Endothelial cell of umbilical vein (primary cell): ENCODE measurements around the gene EPO. TPM values are rescaled to one million over a fixed set of nuclear protein-coding genes. Genes with fewer than 3 reads are reported as not detected.
"Not testable (repeated sequence)": the region's sequence is repeated elsewhere in the genome, so short reads cannot be mapped to it uniquely, and the experiment has no call there.

ENCODE experiments used
- BruUV-seq: library from RNA; stranded (reverse); fragments of 400-500 nt; replicated peaks from 2 replicates; lab custom pipeline; 2021; lab: Mats Ljungman, UMichigan
- CTCF ChIA-PET: fragments of 300-600, 350-600 bp; sonication (Branson Sonifier 250); formaldehyde crosslinking; loops from one replicate; lab custom pipeline; 2021; ENCODE audit warnings: antibody characterized with exemption, inconsistent platforms; lab: Charles Lee
- POLR2A ChIA-PET: fragments of 300-600, 350-600 bp; sonication (Branson Sonifier 250); formaldehyde crosslinking; loops from one replicate; lab custom pipeline; 2021; ENCODE audit warnings: antibody characterized with exemption, inconsistent platforms; lab: Charles Lee
- DNase-seq: peaks from one replicate; pipeline ENCODE4 v3.0.0-alpha.2; 2011; ENCODE audit warnings: low read depth, low spot score
- FAIRE-seq: peaks from 2 replicates; lab custom pipeline; 2011; peaks lifted over from hg19 to GRCh38; lab: Jason Lieb, UNC
- H2AFZ ChIP-seq: 2 replicates; pipeline ENCODE4 v1.6.0; 2012; ENCODE audit warnings: low read depth, low read length, control low read depth, inconsistent platforms
- H3K27ac ChIP-seq: 2 replicates; pipeline ENCODE4 v1.5.1; 2011; ENCODE audit warnings: low read depth, mild to moderate bottlenecking, control low read depth, low read length, moderate library complexity; ENCODE audit not compliant: insufficient read depth
- H3K27me3 ChIP-seq, 2 experiments: 2 replicates each; pipeline versions ENCODE4 v1.6.0 to v1.6.1; 2011; ENCODE audit warnings: low read length in 2 of 2, mixed read lengths in 1 of 2; ENCODE audit not compliant: control insufficient read depth in 2 of 2, insufficient read depth in 2 of 2
- H3K36me3 ChIP-seq, 2 experiments: 2 replicates in 1 of 2; 3 replicates in 1 of 2; pipeline ENCODE4 v1.5.1; 2011; ENCODE audit warnings: low read length in 2 of 2, mild to moderate bottlenecking in 1 of 2, moderate library complexity in 1 of 2; ENCODE audit not compliant: control insufficient read depth in 2 of 2, insufficient read depth in 2 of 2; ENCODE audit errors: extremely low read depth in 1 of 2
- H3K4me1 ChIP-seq: 3 replicates; pipeline ENCODE4 v1.5.1; 2011; ENCODE audit warnings: mild to moderate bottlenecking, low read length; ENCODE audit not compliant: control insufficient read depth, insufficient read depth; ENCODE audit errors: extremely low read depth
- H3K4me2 ChIP-seq: 2 replicates; pipeline ENCODE4 v1.6.1; 2011; ENCODE audit warnings: low read length, control low read depth, mixed read lengths; ENCODE audit not compliant: insufficient read depth
- H3K4me3 ChIP-seq, 3 experiments: fragments of 200-600 bp in 1 of 3; sonication (generic), shearing (Covaris generic) in 1 of 3; replicated peaks in 1 of 3; 2 replicates each; pipeline ENCODE4 v1.5.1; 2011 to 2016; ENCODE audit warnings: control low read depth in 3 of 3, low read length in 3 of 3, mild to moderate bottlenecking in 2 of 3, inconsistent platforms in 1 of 3, low read depth in 1 of 3, moderate library complexity in 1 of 3; ENCODE audit not compliant: insufficient read depth in 1 of 3
- H3K79me2 ChIP-seq: 2 replicates; pipeline ENCODE4 v1.6.0; 2012; ENCODE audit warnings: low read length, inconsistent platforms; ENCODE audit not compliant: control insufficient read depth, insufficient read depth
- H3K9ac ChIP-seq: replicated peaks from 2 replicates; pipeline ENCODE3; 2011; ENCODE audit warnings: low read length, control low read depth; ENCODE audit not compliant: insufficient read depth; ENCODE audit errors: extremely low read depth
- H3K9me1 ChIP-seq: replicated peaks from 3 replicates; pipeline ENCODE4 v1.6.0; 2011; ENCODE audit warnings: mild to moderate bottlenecking, low read length; ENCODE audit not compliant: control insufficient read depth, insufficient read depth; ENCODE audit errors: extremely low read depth
- H3K9me3 ChIP-seq: replicated peaks from 2 replicates; pipeline ENCODE4 v1.5.1; 2012; ENCODE audit warnings: low read length, inconsistent platforms; ENCODE audit not compliant: control insufficient read depth, insufficient read depth
- H4K20me1 ChIP-seq: replicated peaks from 2 replicates; pipeline ENCODE3; 2011; ENCODE audit warnings: mild to moderate bottlenecking, low read length; ENCODE audit not compliant: control insufficient read depth, insufficient read depth; ENCODE audit errors: extremely low read depth
- CTCF ChIP-seq, 2 donors: IDR thresholded peaks; 1 replicate in 1 of 2; 2 replicates in 1 of 2; pipeline ENCODE4 v1.5.1; 2011; ENCODE audit warnings: low read length in 2 of 2, mild to moderate bottlenecking in 2 of 2, moderate library complexity in 2 of 2, control low read depth in 1 of 2, inconsistent platforms in 1 of 2, low read depth in 1 of 2; ENCODE audit not compliant: insufficient read depth in 1 of 2; ENCODE audit errors: extremely low read depth in 1 of 2
- EZH2 ChIP-seq: IDR thresholded peaks from 2 replicates; pipeline ENCODE4 v1.6.1; 2012; ENCODE audit warnings: borderline replicate concordance, low read depth, mild to moderate bottlenecking, moderate library complexity, low read length, inconsistent platforms; ENCODE audit not compliant: severe bottlenecking
- FOS ChIP-seq: IDR thresholded peaks from 2 replicates; pipeline ENCODE4 v1.6.1; 2011; ENCODE audit warnings: mild to moderate bottlenecking, low read length, moderate library complexity, borderline replicate concordance; ENCODE audit not compliant: insufficient read depth
- GATA2 ChIP-seq: IDR thresholded peaks from 2 replicates; pipeline ENCODE4 v1.7.0; 2011; ENCODE audit warnings: low read depth, mild to moderate bottlenecking, moderate library complexity, mixed read lengths, low read length; ENCODE audit not compliant: insufficient read length, insufficient read depth
- JUN ChIP-seq: IDR thresholded peaks from 2 replicates; pipeline ENCODE4 v1.6.1; 2011; ENCODE audit warnings: borderline replicate concordance, low read depth; ENCODE audit not compliant: insufficient read length, insufficient read depth
- MAX ChIP-seq: IDR thresholded peaks from 2 replicates; pipeline ENCODE4 v1.6.1; 2011; ENCODE audit not compliant: insufficient read depth, insufficient read length
- MYC ChIP-seq: IDR thresholded peaks from one replicate; pipeline ENCODE4 v1.6.1; 2011; ENCODE audit warnings: mild to moderate bottlenecking, low read depth, low read length
- POLR2A ChIP-seq: IDR thresholded peaks from 2 replicates; pipeline ENCODE4 v1.6.1; 2012; ENCODE audit warnings: low read depth, mild to moderate bottlenecking, control low read depth, low read length
- POLR2AphosphoS5 ChIP-seq: IDR thresholded peaks from 2 replicates; pipeline ENCODE4 v1.6.1; 2012; ENCODE audit warnings: low read depth, mild to moderate bottlenecking, control low read depth, low read length, moderate library complexity; ENCODE audit not compliant: insufficient read depth
- dilution Hi-C: fragments of 300-500 bp; cut with MboI; formaldehyde crosslinking; loops from one replicate; pipeline ENCODE4 v1.15.0; 2019; ENCODE audit warnings: low sequenced_read_pairs; ENCODE audit not compliant: extremely low pct_ligation_motif_present
- intact Hi-C: fragments of 100-400 bp; cut with micrococcal nuclease; formaldehyde crosslinking; loops from one replicate; pipeline ENCODE4 v1.10.0; 2022
- polyA plus RNA-seq, 4 experiments: library from polyadenylated mRNA; depleted of rRNA in 3 of 4; stranded (reverse) in 3 of 4; unstranded in 1 of 4; fragments of >200 nt; gene quantifications; 2 replicates each; pipeline versions ENCODE4 v1.2.1 to v1.2.3, GENCODE V29; 2011 to 2012; ENCODE audit warnings: missing spikeins in 1 of 4
- total RNA-seq: library from RNA; stranded (reverse); gene quantifications from 2 replicates; pipeline ENCODE4 v1.2.3, GENCODE V29; 2021

EPO gene
- total and polyA plus RNA-seq, 2 donors (not counting 3 experiments of a cell fraction or from before 2014, with no cell fraction given): not detected

GRCh38 chr7:100724364-100724763, 4.1 kb downstream of the EPO start:
- CTCF ChIA-PET: interaction anchor here (0.9 to 5.2 kb wide), 11 partner anchors 14 to 254 kb away, joined by 3 to 90 read pairs (median 7); partner anchors contain the start of genes FBXO24, LRCH4, MOSPD3 and POP7
- H3K4me1 ChIP-seq, DNase-seq, H3K9ac ChIP-seq, H2AFZ ChIP-seq, H4K20me1 ChIP-seq, intact Hi-C loops, H3K36me3 ChIP-seq, H3K9me1 ChIP-seq, H3K4me3 ChIP-seq, H3K27ac ChIP-seq, H3K79me2 ChIP-seq, FAIRE-seq, H3K4me2 ChIP-seq, POLR2A ChIA-PET, BruUV-seq, H3K9me3 ChIP-seq: not testable (repeated sequence)
- dilution Hi-C loops: loop anchor here (25.0 kb wide), 1 partner anchor 113 kb away; the partner anchor contains the start of gene EPHB4
- H3K27me3 ChIP-seq: peaks cover 29 to 35% of the 10 kb centered on the region in 2 experiments

GRCh38 chr7:100726996-100727761, 6.9 kb downstream of the EPO start:
- no TSS peak for BruUV-seq
- Histone ChIP-seq H3K27ac (no peak overlapping the region), H2AFZ (no peak overlapping the region), H3K36me3 (no peaks in the 10 kb centered on the region), H3K79me2 (no peaks in the 10 kb centered on the region), H3K9me3 (no peaks in the 10 kb centered on the region), H3K4me1 (no peaks in the 10 kb centered on the region), H3K9me1 (no peaks in the 10 kb centered on the region), H3K4me2 (no peak overlapping the region), H3K4me3 (no peak overlapping the region), H4K20me1 (no peaks in the 10 kb centered on the region), H3K27me3 (peaks cover 4 to 11% of the 10 kb centered on the region in 2 experiments), H3K9ac (no peak overlapping the region)
- intact Hi-C loops (no loop called here), dilution Hi-C loops (no loop called here)
- POLR2A ChIA-PET: interaction anchor here (0.6 kb wide), 1 partner anchor 36 kb away, joined by 5 read pairs; no protein-coding TSS in a partner anchor
- TF ChIP-seq POLR2AphosphoS5: no peak
- TF ChIP-seq EZH2: no peak
- no peak for TF ChIP-seq FOS
- no peak for TF ChIP-seq GATA2
- TF ChIP-seq MAX: no peak
- no peak for TF ChIP-seq MYC
- TF ChIP-seq POLR2A: no peak
- no peak for TF ChIP-seq JUN
- no peak for TF ChIP-seq CTCF (IDR thresholded peaks at IDR 0.05; ENCODE audit: extremely low read depth in 1 of 2, insufficient read depth in 1 of 2, low read depth in 1 of 2, low read length in 2 of 2)
- FAIRE-seq (no peak), DNase-seq (no peak)
- CTCF ChIA-PET: interaction anchor here (0.9 to 5.2 kb wide), 5 partner anchors 11 to 163 kb away, joined by 3 to 90 read pairs (median 3); partner anchors contain the start of genes FBXO24 and POP7
